DMS153 (cell line): ENCODE data around the gene QRFP.
A peak's percentile ranks its signal among the peaks of the same experiment; 100 is the strongest.

Experiments
- DNase-seq: peaks from one replicate; lab custom pipeline; 2025; lab: John Stamatoyannopoulos, UW

QRFP gene

DNA sequence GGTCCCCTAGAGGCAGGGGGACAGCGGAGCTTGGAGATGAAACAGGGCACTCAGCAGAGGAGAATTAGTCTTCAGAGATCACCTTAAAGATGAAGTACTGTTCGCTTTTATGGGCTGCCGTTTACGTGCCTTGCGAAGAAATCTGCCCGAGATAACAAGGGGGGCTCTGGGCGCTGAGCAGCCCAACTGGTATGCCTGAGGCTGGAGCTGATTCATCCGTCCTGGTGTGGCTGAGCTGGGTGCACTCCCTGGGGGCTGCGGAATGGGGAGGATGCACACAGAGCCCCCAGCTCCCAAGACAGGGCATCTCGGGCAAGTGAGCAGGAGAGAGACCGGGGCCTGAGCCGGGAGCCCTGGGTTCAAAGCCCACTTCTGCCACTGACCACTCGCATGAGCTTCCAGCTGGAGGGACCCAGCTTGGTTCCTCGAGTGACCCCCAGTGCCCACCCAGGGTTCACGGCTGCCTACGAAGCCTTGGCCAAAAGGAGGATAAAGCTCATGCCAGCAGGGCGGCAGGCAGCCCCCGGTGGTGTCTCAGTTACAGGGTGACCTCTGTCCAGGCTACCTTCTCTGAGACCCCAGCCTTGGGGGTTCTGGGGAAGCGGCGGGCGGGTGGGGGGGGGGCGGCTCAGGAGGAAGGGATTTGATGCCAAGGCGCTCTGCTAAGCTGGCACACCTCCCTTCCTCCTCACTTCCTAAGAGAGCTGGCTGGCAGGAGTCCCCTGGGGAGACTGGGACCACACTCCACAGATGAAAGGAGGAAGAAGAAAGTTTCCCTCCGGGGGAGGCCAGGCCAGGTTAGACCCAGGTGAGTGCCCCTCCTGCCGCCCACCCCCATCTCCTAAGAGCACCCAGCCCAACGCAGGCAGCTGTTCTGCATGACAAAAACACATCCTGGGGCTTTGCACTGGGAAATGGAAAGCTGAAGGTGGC lies 36.8 kb upstream of the QRFP start:
- DNase-seq: no peak

DNA sequence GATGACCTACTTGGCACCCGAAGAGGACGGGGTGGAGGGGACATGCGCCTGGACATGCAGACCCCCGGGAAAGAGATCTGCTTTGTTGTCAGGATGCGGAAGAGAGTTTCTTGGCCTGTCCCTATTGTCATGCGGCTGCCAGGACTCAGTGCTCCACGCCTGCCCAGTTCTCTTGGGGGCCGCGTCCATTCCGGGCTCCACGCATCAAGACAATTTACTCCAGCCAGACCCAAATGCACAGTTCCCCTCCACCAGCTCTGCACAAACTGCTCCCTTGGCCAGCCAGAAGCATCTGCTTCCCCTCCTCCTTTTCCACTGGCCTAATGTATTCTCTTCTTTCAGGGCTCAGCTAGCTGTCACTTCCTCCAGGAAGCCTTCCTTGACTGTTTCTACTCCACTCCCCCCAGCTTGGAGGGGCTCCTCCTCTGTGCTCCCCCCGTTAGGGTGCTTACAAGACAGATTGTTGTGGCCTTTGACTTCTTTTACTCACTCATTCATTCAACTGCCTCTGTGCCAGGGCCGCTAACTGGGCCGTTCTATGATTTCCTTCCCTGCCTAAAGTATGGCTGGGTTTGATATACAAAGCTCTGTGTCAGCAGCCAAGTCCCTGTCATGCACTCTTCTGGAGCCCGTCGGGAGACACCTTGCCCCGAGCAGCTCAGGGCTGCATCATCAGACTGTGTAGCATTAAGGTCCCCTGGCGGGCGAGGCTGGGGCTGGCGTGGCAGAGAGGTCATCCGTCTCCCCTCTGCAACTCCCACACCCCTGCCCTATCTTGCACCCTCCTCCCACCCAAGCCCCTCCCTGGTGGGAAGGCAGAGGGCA lies 35.9 kb upstream of the QRFP start:
- DNase-seq: no peak

DNA sequence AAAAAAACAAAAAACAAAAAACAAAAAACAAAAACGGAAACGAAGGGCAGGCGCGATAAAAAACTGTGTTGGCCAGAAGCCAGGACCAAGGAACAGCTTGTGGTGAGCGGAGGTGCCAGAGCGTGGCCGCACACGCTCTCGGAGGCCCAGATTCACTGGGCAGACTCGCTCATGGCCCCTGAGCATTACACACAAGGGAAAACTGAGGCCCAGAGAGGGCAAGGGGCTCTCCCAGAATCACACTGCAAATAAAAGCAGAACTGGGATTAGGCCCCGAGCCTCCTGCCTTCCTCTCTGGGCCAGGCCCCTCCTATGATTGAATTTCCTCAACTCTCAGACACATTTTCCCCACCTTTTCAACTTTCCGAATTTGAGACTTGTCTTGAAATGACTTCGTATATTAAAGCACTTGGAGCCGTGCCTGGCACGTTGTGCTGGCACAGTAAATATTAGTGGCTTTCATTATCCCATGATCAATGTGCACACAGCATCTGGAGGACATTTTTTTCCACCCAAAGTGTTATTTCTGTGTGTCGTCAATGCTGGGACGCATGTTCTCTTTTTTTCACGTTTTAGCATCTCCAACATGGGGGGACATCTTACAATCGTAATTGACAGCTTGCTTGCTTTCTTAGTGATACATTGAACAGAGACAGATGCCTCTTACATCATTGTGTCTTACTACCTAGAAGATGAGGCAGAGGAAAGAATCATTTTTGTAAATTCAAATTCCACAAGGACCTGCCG lies 35.1 kb upstream of the QRFP start:
- no peak for DNase-seq

DNA sequence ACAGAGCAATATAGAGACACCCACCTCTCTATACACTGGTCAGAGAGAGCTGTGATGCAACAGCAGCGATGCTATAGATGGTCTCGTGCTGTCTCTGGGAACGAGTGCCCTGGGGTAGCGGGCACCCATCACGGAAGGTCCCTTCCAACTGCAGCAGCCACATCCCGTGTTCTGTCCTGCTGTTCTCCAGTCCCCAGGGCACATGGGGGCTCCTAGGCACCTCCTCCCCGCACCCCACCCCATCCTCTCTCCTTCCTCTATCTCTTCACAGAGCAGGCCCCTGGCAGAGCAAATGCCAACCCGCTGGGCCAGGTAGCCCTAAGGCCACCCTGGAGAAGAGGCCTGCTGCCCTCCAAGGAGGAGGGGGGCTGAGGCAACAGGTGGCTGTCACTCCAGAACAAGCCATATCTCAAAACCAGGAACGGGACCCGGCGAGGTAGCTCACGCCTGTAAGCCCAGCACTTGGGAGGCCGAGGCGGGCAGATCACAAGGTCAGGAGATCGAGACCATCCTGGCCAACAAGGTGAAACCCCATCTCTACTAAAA lies 34.3 kb upstream of the QRFP start:
- DNase-seq: no peak

DNA sequence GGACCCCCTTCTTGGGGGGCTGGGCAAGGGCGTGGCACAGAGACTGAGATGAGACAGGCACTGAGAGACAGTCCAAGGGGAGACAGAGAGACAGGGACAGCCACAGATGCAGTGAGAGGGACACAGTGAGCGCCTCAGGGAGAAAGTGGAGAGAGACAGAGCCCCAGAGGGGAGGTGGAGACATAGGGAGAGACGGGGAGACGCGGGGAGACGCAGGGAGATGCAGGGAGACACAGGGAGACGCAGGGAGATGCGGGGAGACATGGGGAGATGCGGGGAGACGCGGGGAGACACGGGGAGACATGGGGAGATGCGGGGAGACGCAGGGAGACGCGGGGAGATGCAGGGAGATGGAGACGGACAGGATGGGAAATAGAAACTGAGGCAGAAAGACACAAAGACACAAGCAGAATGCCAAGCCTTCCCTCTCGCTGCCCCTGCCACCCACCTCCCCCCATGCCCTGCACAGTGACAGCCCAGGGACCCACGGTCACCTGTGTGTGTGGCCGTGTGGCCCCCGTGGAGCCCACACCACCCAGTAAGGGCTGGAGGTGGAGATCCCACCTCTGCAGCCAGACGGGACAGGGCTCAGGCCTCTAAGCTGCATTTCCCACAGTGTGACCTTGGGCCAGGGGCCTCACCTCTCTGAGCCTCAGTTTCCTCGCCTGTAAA lies 33.7 kb upstream of the QRFP start:
- DNase-seq: no peak

- DNase-seq: no peak
Observed at GRCh38 chr9:130929571-130930038, 33.0 kb upstream of the QRFP start.

DNA sequence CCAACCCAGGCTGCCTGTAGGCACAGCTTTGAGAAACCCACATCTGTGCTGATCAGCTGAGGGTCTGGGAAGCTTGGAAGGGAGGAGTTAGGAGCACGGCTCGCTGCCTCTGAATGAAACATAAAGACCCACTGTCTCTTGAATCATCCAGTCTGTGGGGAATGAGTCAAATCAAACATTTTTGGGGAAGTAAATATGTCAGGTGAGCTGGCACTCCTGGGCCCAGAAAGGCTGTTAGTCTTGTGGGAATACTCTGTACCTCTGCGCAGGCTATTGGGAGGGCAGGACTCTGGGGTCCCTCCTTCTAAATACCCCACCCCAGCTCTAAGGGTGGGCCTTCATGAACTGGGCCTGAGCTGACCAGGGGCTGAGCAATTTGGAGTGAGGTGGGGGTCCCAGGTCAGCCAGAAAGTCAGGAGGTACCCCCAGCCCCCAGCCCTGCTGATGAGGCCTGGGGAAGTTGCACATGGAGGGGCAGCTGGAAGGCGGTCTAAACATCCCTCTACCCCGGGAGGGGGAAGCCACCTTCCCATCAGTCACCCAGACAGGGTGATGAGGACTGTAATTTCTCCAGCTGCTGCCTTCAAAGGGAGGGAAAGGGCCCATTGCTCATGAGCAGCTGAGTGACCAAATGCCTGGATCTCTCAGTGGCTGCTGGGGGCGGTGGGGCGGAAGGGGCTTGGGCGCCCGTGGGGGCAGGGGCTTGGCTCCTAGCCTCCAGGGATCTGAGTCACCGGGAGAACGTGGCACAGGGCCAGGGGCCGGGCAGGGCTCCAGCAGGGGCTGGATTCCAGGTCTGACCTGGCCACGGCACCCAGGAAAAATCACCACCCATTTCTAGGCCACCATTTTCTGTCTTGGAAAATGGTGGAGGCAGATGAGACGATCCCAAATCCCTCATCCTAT lies 31.6 kb upstream of the QRFP start:
- DNase-seq: peak; percentile 28

DNA sequence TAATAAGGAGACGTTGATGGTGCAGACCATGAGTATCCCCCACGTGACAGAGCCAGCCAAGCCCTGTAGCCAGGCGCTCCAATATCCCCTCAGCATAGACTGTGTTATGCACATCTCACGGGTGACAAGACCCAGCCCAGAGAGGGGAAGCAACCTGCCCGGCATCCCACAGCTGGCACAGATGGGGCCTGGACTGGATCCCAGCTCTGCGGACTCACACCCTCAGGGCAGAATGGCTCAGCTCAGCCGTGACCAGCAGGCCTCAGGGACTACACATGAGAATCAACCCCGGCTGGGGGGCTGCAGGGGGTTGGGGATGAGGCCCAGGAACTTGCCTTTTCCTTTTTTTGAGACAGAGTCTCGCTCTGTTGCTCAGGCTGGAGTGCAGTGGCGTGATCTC lies 30.7 kb upstream of the QRFP start:
- no peak for DNase-seq

GRCh38 chr9:130925050-130925678 lies 28.6 kb upstream of the QRFP start:
- DNase-seq: no peak

GRCh38 chr9:130924448-130924788 lies 27.8 kb upstream of the QRFP start:
- DNase-seq: no peak

DNA sequence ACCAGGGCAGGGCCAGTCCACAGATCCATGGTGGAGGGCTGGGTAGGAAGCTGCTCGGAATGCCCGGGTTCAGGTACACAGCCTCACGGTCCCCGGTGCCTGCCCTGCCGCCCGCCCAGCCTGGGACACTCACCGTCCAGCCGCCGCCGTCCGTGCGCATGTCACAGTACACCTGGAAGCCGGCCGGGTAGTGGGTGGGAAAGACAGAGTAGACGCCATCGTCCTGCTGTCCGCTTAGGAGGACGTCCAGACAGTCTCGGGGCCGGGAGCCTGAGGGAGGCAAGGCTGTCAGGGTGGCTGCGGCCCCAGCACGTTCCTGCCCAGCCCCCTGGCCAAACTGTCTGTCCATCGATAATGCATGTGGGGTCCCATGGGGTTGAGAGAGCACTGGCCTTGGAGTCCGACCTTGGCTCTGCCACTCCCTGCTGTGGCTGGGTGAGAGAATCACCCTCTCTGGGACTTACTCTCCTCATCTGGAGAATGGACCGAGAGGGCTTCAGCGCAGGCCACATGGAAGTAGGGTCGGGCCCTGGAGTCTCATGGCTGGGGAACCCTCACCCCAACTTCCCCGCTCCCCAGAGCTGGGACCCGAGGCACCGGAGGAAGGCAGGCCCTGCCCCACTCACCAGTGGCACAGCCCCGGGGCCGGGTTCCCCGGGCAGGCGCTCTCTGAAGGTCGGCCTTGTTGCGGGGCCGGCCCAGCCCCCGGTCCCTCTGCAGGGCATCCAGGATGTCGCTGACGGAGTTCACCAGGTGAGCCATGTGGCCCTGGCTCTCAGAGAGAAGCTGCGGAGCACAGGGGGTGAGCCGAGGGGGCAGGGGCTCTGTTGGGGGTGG lies 27.2 kb upstream of the QRFP start:
- DNase-seq: no peak

- no peak for DNase-seq
Observed at GRCh38 chr9:130922893-130923610, 26.4 kb upstream of the QRFP start.

GRCh38 chr9:130921989-130922892 lies 25.6 kb upstream of the QRFP start:
- no peak for DNase-seq

- no peak for DNase-seq
Observed at GRCh38 chr9:130921300-130921988, 24.8 kb upstream of the QRFP start.

DNA sequence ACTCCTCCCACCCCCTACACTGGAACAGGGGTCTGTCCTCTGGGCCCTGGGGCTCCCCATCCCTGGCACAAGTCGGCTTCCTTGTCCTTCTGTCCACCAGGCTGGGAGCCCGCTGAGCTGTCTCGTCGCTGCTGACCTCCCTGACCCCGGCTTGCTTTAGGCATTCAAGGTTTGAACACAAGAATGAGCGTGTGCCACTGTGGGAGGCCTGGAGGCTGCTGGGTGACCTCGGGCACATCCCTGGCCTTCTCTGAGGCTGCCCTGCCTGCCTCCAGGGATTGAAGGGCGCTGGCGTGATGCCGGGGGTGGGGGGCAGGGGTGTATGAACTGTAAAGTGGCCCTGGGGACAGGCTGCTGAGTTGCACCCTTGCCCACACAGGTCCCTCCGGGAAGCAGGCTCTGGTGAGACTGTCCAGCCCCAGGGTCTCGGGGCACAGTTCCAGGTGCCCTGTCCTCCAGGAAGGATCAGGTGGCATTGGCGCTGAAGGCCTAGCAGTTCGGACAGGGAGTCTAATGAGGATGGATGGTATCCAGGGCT lies 24.2 kb upstream of the QRFP start:
- no peak for DNase-seq

GRCh38 chr9:130920233-130920632 lies 23.6 kb upstream of the QRFP start:
- DNase-seq: no peak
